ENCODE measurements around the gene KIF26B.
A peak's percentile ranks its signal among the peaks of the same experiment; 100 is the strongest.

Gene KIF26B

GRCh38 chr1:245687636-245688535, 533.1 kb downstream of the KIF26B start:
- Histone ChIP-seq H3K4me3 (ENCODE audit: low read length) (no peak overlapping the region), H4K8ac (ENCODE audit: low read depth, low read length) (no peak overlapping the region), H3K27me3 (ENCODE audit: insufficient read depth, low read length, poor library complexity) (no peaks in the 10 kb centered on the region), H3K18ac (ENCODE audit: low read length) (no peak overlapping the region), H3K4me2 (ENCODE audit: low read length) (peak overlapping the region; percentile 22), H3K4me1 (ENCODE audit: control insufficient read depth, low read depth, low read length) (no peaks in the 10 kb centered on the region), H2AK5ac (ENCODE audit: low read length) (no peak overlapping the region), H3K36me3 (ENCODE audit: control insufficient read depth, insufficient read depth, low read length) (no peaks in the 10 kb centered on the region), H2BK15ac (replicated peaks; ENCODE audit: low read depth) (no peak overlapping the region), H2BK120ac (ENCODE audit: low read depth, low read length) (no peak overlapping the region), H2BK5ac (ENCODE audit: low read length) (no peak overlapping the region), H3K9ac (ENCODE audit: low read length) (no peak overlapping the region), H3K23ac (ENCODE audit: low read length) (no peak overlapping the region), H3K79me2 (ENCODE audit: control insufficient read depth, insufficient read depth, low read length) (no peaks in the 10 kb centered on the region), H3K56ac (ENCODE audit: low read length) (peak overlapping the region; percentile 70), H3K4ac (ENCODE audit: low read depth, low read length) (no peak overlapping the region), H4K5ac (ENCODE audit: low read length) (no peak overlapping the region), H3K79me1 (ENCODE audit: low read length) (no peaks in the 10 kb centered on the region), H3K27ac (ENCODE audit: low read depth, low read length) (no peak overlapping the region)
- DNase-seq = peak; percentile 58
- no CpG with 5 or more reads among the region's 74 CpGs for WGBS (ENCODE audit: extremely low coverage, insufficient coverage, low lambda C conversion rate)

GRCh38 chr1:245688536-245689453, 534.0 kb downstream of the KIF26B start:
- DNase-seq = no peak
- WGBS (ENCODE audit: extremely low coverage, insufficient coverage, low lambda C conversion rate) = no CpG with 5 or more reads among the region's 63 CpGs
- H3K56ac ChIP-seq (ENCODE audit: low read length) = peak overlapping the region; percentile 15

GRCh38 chr1:245690156-245690690, 535.4 kb downstream of the KIF26B start:
- Histone ChIP-seq H3K4me1 (ENCODE audit: control insufficient read depth, low read depth, low read length) (no peaks in the 10 kb centered on the region), H3K56ac (ENCODE audit: low read length) (no peak overlapping the region)

More at GRCh38 chr1:245688536-245689453, 534.0 kb downstream of the KIF26B start:
- Histone ChIP-seq H2BK5ac (ENCODE audit: low read length) (no peak overlapping the region), H3K18ac (ENCODE audit: low read length) (no peak overlapping the region), H3K9ac (ENCODE audit: low read length) (no peak overlapping the region), H2BK15ac (replicated peaks; ENCODE audit: low read depth) (no peak overlapping the region), H3K79me2 (ENCODE audit: control insufficient read depth, insufficient read depth, low read length) (no peaks in the 10 kb centered on the region), H3K4ac (ENCODE audit: low read depth, low read length) (no peak overlapping the region), H4K5ac (ENCODE audit: low read length) (no peak overlapping the region), H2AK5ac (ENCODE audit: low read length) (no peak overlapping the region), H3K79me1 (ENCODE audit: low read length) (no peaks in the 10 kb centered on the region), H3K4me3 (ENCODE audit: low read length) (no peak overlapping the region), H3K27me3 (ENCODE audit: insufficient read depth, low read length, poor library complexity) (no peaks in the 10 kb centered on the region), H3K23ac (ENCODE audit: low read length) (no peak overlapping the region), H3K4me2 (ENCODE audit: low read length) (no peak overlapping the region), H2BK120ac (ENCODE audit: low read depth, low read length) (no peak overlapping the region), H3K36me3 (ENCODE audit: control insufficient read depth, insufficient read depth, low read length) (no peaks in the 10 kb centered on the region), H4K8ac (ENCODE audit: low read depth, low read length) (no peak overlapping the region), H3K4me1 (ENCODE audit: control insufficient read depth, low read depth, low read length) (no peaks in the 10 kb centered on the region), H3K27ac (ENCODE audit: low read depth, low read length) (no peak overlapping the region)

GRCh38 chr1:245690946-245691541, 536.3 kb downstream of the KIF26B start:
- Histone ChIP-seq H3K79me1 (ENCODE audit: low read length) (no peaks in the 10 kb centered on the region), H3K4me3 (ENCODE audit: low read length) (no peak overlapping the region), H3K18ac (ENCODE audit: low read length) (no peak overlapping the region), H3K79me2 (ENCODE audit: control insufficient read depth, insufficient read depth, low read length) (no peaks in the 10 kb centered on the region), H3K27me3 (ENCODE audit: insufficient read depth, low read length, poor library complexity) (no peaks in the 10 kb centered on the region), H2BK15ac (replicated peaks; ENCODE audit: low read depth) (no peak overlapping the region), H2AK5ac (ENCODE audit: low read length) (no peak overlapping the region), H4K5ac (ENCODE audit: low read length) (no peak overlapping the region), H3K56ac (ENCODE audit: low read length) (no peak overlapping the region), H4K8ac (ENCODE audit: low read depth, low read length) (no peak overlapping the region), H3K4me2 (ENCODE audit: low read length) (no peak overlapping the region), H3K9ac (ENCODE audit: low read length) (no peak overlapping the region), H2BK120ac (ENCODE audit: low read depth, low read length) (no peak overlapping the region), H3K23ac (ENCODE audit: low read length) (no peak overlapping the region), H3K4me1 (ENCODE audit: control insufficient read depth, low read depth, low read length) (no peaks in the 10 kb centered on the region), H2BK5ac (ENCODE audit: low read length) (no peak overlapping the region), H3K27ac (ENCODE audit: low read depth, low read length) (no peak overlapping the region), H3K4ac (ENCODE audit: low read depth, low read length) (no peak overlapping the region), H3K36me3 (ENCODE audit: control insufficient read depth, insufficient read depth, low read length) (no peaks in the 10 kb centered on the region)
- WGBS (ENCODE audit: extremely low coverage, insufficient coverage, low lambda C conversion rate) = no CpG with 5 or more reads among the region's 13 CpGs
- no peak for DNase-seq

More at GRCh38 chr1:245690156-245690690, 535.4 kb downstream of the KIF26B start:
- Histone ChIP-seq H3K4ac (ENCODE audit: low read depth, low read length) (no peak overlapping the region), H2BK120ac (ENCODE audit: low read depth, low read length) (no peak overlapping the region), H3K4me3 (ENCODE audit: low read length) (no peak overlapping the region), H2BK15ac (replicated peaks; ENCODE audit: low read depth) (no peak overlapping the region), H3K27me3 (ENCODE audit: insufficient read depth, low read length, poor library complexity) (no peaks in the 10 kb centered on the region), H3K79me2 (ENCODE audit: control insufficient read depth, insufficient read depth, low read length) (no peaks in the 10 kb centered on the region), H3K4me2 (ENCODE audit: low read length) (no peak overlapping the region), H3K27ac (ENCODE audit: low read depth, low read length) (no peak overlapping the region), H2BK5ac (ENCODE audit: low read length) (no peak overlapping the region), H3K18ac (ENCODE audit: low read length) (no peak overlapping the region), H4K5ac (ENCODE audit: low read length) (no peak overlapping the region), H3K36me3 (ENCODE audit: control insufficient read depth, insufficient read depth, low read length) (no peaks in the 10 kb centered on the region), H4K8ac (ENCODE audit: low read depth, low read length) (no peak overlapping the region), H3K9ac (ENCODE audit: low read length) (no peak overlapping the region), H3K79me1 (ENCODE audit: low read length) (no peaks in the 10 kb centered on the region), H2AK5ac (ENCODE audit: low read length) (no peak overlapping the region), H3K23ac (ENCODE audit: low read length) (no peak overlapping the region)
- WGBS (ENCODE audit: extremely low coverage, insufficient coverage, low lambda C conversion rate) = no CpG with 5 or more reads among the region's 9 CpGs
- DNase-seq = no peak

- H2BK15ac ChIP-seq (replicated peaks; ENCODE audit: low read depth) = no peak overlapping the region
- H2BK120ac ChIP-seq (ENCODE audit: low read depth, low read length) = no peak overlapping the region
- no peak overlapping the region for H4K5ac ChIP-seq (ENCODE audit: low read length)
- no peak overlapping the region for H3K56ac ChIP-seq (ENCODE audit: low read length)
- H3K79me2 ChIP-seq (ENCODE audit: control insufficient read depth, insufficient read depth, low read length) = no peaks in the 10 kb centered on the region
- H3K18ac ChIP-seq (ENCODE audit: low read length) = no peak overlapping the region
- H2AK5ac ChIP-seq (ENCODE audit: low read length) = no peak overlapping the region
- H3K79me1 ChIP-seq (ENCODE audit: low read length) = no peaks in the 10 kb centered on the region
- no peak overlapping the region for H3K4me2 ChIP-seq (ENCODE audit: low read length)
- H3K9ac ChIP-seq (ENCODE audit: low read length) = no peak overlapping the region
- no peaks in the 10 kb centered on the region for H3K27me3 ChIP-seq (ENCODE audit: insufficient read depth, low read length, poor library complexity)
- H3K4me1 ChIP-seq (ENCODE audit: control insufficient read depth, low read depth, low read length) = no peaks in the 10 kb centered on the region
- H3K27ac ChIP-seq (ENCODE audit: low read depth, low read length) = no peak overlapping the region
- H2BK5ac ChIP-seq (ENCODE audit: low read length) = no peak overlapping the region
- no peak overlapping the region for H3K4ac ChIP-seq (ENCODE audit: low read depth, low read length)
- H3K23ac ChIP-seq (ENCODE audit: low read length) = no peak overlapping the region
- no peak overlapping the region for H3K4me3 ChIP-seq (ENCODE audit: low read length)
- H3K36me3 ChIP-seq (ENCODE audit: control insufficient read depth, insufficient read depth, low read length) = no peaks in the 10 kb centered on the region
- no peak overlapping the region for H4K8ac ChIP-seq (ENCODE audit: low read depth, low read length)
- DNase-seq = no peak
- no CpG with 5 or more reads among the region's 3 CpGs for WGBS (ENCODE audit: extremely low coverage, insufficient coverage, low lambda C conversion rate)
Observed at GRCh38 chr1:245691897-245692296, 537.1 kb downstream of the KIF26B start.

Measured in mesendoderm (in vitro differentiated cells).